ENCODE measurements around the gene UBXN1. TPM values are rescaled to one million over a fixed set of nuclear protein-coding genes. Genes with fewer than 3 reads are reported as not detected.

UBXN1 gene
- total RNA-seq, 5 donors from 2014 or later (not counting 1 experiment from before 2014, with no cell fraction given) = 180 to 199 (median 196) TPM

DNA sequence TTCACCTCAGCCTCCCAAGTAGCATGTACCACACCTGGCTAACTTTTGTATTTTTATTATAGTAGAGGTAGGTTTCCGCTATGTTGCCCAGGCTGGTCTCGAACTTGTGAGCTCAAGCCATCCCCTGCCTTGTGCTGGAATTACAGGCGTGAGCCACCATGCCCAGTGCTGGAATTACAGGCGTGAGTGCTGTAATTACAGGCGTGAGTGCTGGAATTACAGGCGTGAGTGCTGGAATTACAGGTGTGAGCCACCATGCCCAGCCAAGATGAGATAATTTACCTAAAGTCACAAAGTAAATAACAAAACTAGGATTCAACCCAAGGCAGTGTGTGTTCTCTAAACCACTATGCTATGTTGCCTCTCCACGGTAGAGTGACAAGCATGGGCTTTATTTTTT is 3.6 kb upstream of the UBXN1 start:
- no peaks in the 10 kb centered on the region for H3K9me3 ChIP-seq
- Mint-ChIP-seq H3K4me1 (peaks cover 22 to 24% (median 24%) of the 10 kb centered on the region in 3 donors), H3K4me3 (no peak overlapping the region), H3K9me3 (no peaks in the 10 kb centered on the region), H3K27me3 (peaks cover 0 to 5% of the 10 kb centered on the region in 2 donors), H3K36me3 (peaks cover 7% of the 10 kb centered on the region), H3K27ac (no peak overlapping the region)
- no peak for ATAC-seq (replicated peaks in 1 of 4)
- H3K4me3 ChIP-seq (ENCODE audit: control insufficient read depth in 1 of 2, extremely low read depth in 1 of 2, low read length in 1 of 2) = no peak overlapping the region
- H3K27me3 ChIP-seq (replicated peaks in 1 of 2; ENCODE audit: control insufficient read depth in 2 of 2, extremely low read depth in 1 of 2, insufficient read depth in 2 of 2, low read length in 1 of 2) = peaks cover 0 to 8% of the 10 kb centered on the region in 2 experiments
- no peak for DNase-seq
- WGBS (ENCODE audit: insufficient coverage) = 84% methylated on average over 4 of the region's 7 CpGs
- ChIA-PET POLR2A (no interaction called here), CTCF (interaction anchor here in 1 of 2 donors (0.6 kb wide), 1 partner anchor 19 kb away, joined by 3 read pairs; no protein-coding TSS in a partner anchor)
- H3K27ac ChIP-seq (ENCODE audit: low read length) = no peak overlapping the region
- peaks cover 0 to 6% of the 10 kb centered on the region in 2 donors for H3K36me3 ChIP-seq (ENCODE audit: control insufficient read depth in 2 of 2, extremely low read depth in 1 of 2, insufficient read depth in 1 of 2, low read length in 1 of 2)
- peaks cover 10 to 24% of the 10 kb centered on the region in 2 experiments for H3K4me1 ChIP-seq (ENCODE audit: control insufficient read depth in 1 of 2, extremely low read depth in 1 of 2, insufficient read depth in 2 of 2, low read length in 2 of 2)

- H3K36me3 Mint-ChIP-seq = peaks cover 20% of the 10 kb centered on the region
- no peaks in the 10 kb centered on the region for H3K27me3 Mint-ChIP-seq
- Histone ChIP-seq H3K9me3 (no peaks in the 10 kb centered on the region), H3K36me3 (ENCODE audit: control insufficient read depth in 2 of 2, extremely low read depth in 1 of 2, insufficient read depth in 1 of 2, low read length in 1 of 2) (peaks cover 0 to 15% of the 10 kb centered on the region in 2 donors), H3K27ac (ENCODE audit: low read length) (no peak overlapping the region), H3K4me3 (ENCODE audit: control insufficient read depth in 1 of 2, extremely low read depth in 1 of 2, low read length in 1 of 2) (no peak overlapping the region), H3K27me3 (replicated peaks in 1 of 2; ENCODE audit: control insufficient read depth in 2 of 2, extremely low read depth in 1 of 2, insufficient read depth in 2 of 2, low read length in 1 of 2) (no peaks in the 10 kb centered on the region), H3K4me1 (ENCODE audit: control insufficient read depth in 1 of 2, extremely low read depth in 1 of 2, insufficient read depth in 2 of 2, low read length in 2 of 2) (peaks cover 12 to 25% of the 10 kb centered on the region in 2 experiments)
- H3K27ac Mint-ChIP-seq = peak overlapping the region; percentile 75 to 77
- no peaks in the 10 kb centered on the region for H3K9me3 Mint-ChIP-seq
- DNase-seq (peak in 23 of 35 experiments; percentile 11 to 70 (median 29)), ATAC-seq (replicated peaks in 1 of 4) (peak; percentile 74 to 81 (median 77))
- peak overlapping the region; percentile 49 to 53 (median 49) for H3K4me3 Mint-ChIP-seq
- ChIA-PET POLR2A (interaction anchor here (0.6 to 1.7 kb wide), 5 partner anchors 9 to 112 kb away, joined by 3 to 21 read pairs (median 4); partner anchors contain the start of genes LBHD1 (in 2 of the 2), UQCC3 (in 2 of the 2), C11orf98 (in 1 of the 2) and CSKMT (in 1 of the 2)), CTCF (interaction anchor here (0.6 to 2.2 kb wide), 11 partner anchors 13 to 881 kb away, joined by 3 to 8 read pairs (median 3); partner anchors contain the start of genes C11orf98 (in 1 of the 2), CSKMT (in 1 of the 2), HNRNPUL2 (in 1 of the 2) and TUT1 (in 1 of the 2))
- peaks cover 34 to 36% (median 36%) of the 10 kb centered on the region in 3 donors for H3K4me1 Mint-ChIP-seq
- WGBS (ENCODE audit: insufficient coverage) = 55% methylated on average over 1 of the region's 4 CpGs
Observed at GRCh38 chr11:62680825-62681240, 2.0 kb upstream of the UBXN1 start.

DNA sequence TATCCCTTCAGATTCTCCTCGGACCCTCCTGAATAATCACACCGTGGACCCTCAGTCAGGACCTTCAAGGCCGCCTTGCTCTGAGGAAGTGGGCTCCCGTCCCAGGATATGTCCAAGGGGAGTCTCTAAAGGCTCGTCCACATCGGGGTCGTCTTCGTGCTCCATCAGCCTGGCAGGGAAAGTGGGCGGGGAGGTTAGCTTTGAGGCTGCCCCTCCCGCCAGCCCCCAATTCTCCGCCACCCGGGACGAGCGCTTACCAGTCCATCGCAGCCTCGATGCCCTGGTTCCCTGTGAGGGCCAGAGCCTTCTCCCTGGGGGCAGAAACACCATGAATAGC is 472 bp downstream of the UBXN1 start:
- peak overlapping the region; percentile 94 to 95 for H3K4me3 ChIP-seq (ENCODE audit: control insufficient read depth in 1 of 2, extremely low read depth in 1 of 2, low read length in 1 of 2)
- H3K36me3 Mint-ChIP-seq = peaks cover 23% of the 10 kb centered on the region
- WGBS (ENCODE audit: insufficient coverage) = 9% methylated on average over 4 of the region's 16 CpGs

DNA sequence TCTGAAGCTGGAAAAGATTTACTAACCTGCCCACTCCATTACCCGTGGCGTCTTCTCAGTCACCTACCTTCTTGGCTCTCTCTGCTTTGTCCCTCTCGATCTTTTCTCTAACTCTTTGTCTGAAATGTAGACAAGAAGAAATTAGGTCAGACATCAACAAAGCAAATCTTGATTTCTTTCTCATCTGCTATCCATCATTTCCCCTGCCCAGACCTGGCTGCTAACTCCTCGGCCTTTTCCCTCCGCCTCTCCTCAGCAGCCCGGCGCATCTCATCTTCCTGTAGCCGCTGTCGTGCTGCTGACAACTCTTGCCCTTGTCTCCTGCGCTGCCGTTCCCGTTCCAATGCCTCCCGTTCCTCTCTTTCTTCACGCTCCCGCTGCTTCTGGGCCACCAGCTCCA is 1.2 kb downstream of the UBXN1 start:
- Mint-ChIP-seq H3K4me1 (peaks cover 49 to 51% (median 50%) of the 10 kb centered on the region in 3 donors), H3K4me3 (peak overlapping the region; percentile 86 to 89 (median 87)), H3K9me3 (no peaks in the 10 kb centered on the region), H3K27ac (peak overlapping the region; percentile 77 to 95), H3K36me3 (peaks cover 23% of the 10 kb centered on the region), H3K27me3 (no peaks in the 10 kb centered on the region)
- peak overlapping the region; percentile 91 for H3K27ac ChIP-seq (ENCODE audit: low read length)
- ChIA-PET POLR2A (interaction anchor here (0.7 to 2.4 kb wide), 2 partner anchors 12 to 13 kb away, joined by 3 to 17 read pairs; partner anchors contain the start of genes C11orf98 (in 2 of the 2) and CSKMT (in 2 of the 2)), CTCF (no interaction called here)
- WGBS (ENCODE audit: insufficient coverage) = 97% methylated on average over 8 of the region's 15 CpGs
- H3K36me3 ChIP-seq (ENCODE audit: control insufficient read depth in 2 of 2, extremely low read depth in 1 of 2, insufficient read depth in 1 of 2, low read length in 1 of 2) = peaks cover 0 to 26% of the 10 kb centered on the region in 2 donors
- DNase-seq = no peak
- peak overlapping the region in 1 of 2 donors; percentile 94 for H3K4me3 ChIP-seq (ENCODE audit: control insufficient read depth in 1 of 2, extremely low read depth in 1 of 2, low read length in 1 of 2)
- ATAC-seq (replicated peaks in 1 of 4) = no peak
- H3K9me3 ChIP-seq = no peaks in the 10 kb centered on the region
- H3K4me1 ChIP-seq (ENCODE audit: control insufficient read depth in 1 of 2, extremely low read depth in 1 of 2, insufficient read depth in 2 of 2, low read length in 2 of 2) = peaks cover 12 to 30% of the 10 kb centered on the region in 2 experiments
- H3K27me3 ChIP-seq (replicated peaks in 1 of 2; ENCODE audit: control insufficient read depth in 2 of 2, extremely low read depth in 1 of 2, insufficient read depth in 2 of 2, low read length in 1 of 2) = no peaks in the 10 kb centered on the region

More for the DNA sequence above, 472 bp downstream of the UBXN1 start:
- H3K4me1 ChIP-seq (ENCODE audit: control insufficient read depth in 1 of 2, extremely low read depth in 1 of 2, insufficient read depth in 2 of 2, low read length in 2 of 2) = peaks cover 12 to 25% of the 10 kb centered on the region in 2 experiments
- peak overlapping the region; percentile 91 for H3K27ac ChIP-seq (ENCODE audit: low read length)
- CTCF ChIA-PET = no interaction called here
- H3K4me1 Mint-ChIP-seq = peaks cover 42 to 45% (median 43%) of the 10 kb centered on the region in 3 donors
- peak in 1 of 4 experiments; percentile 8 for ATAC-seq (replicated peaks in 1 of 4)
- H3K9me3 Mint-ChIP-seq = no peaks in the 10 kb centered on the region
- H3K9me3 ChIP-seq = no peaks in the 10 kb centered on the region
- peak overlapping the region; percentile 86 to 89 (median 87) for H3K4me3 Mint-ChIP-seq
- H3K27me3 Mint-ChIP-seq = no peaks in the 10 kb centered on the region
- H3K27me3 ChIP-seq (replicated peaks in 1 of 2; ENCODE audit: control insufficient read depth in 2 of 2, extremely low read depth in 1 of 2, insufficient read depth in 2 of 2, low read length in 1 of 2) = no peaks in the 10 kb centered on the region
- POLR2A ChIA-PET = interaction anchor here in 1 of 2 donors (1.3 kb wide), 1 partner anchor 14 kb away, joined by 4 read pairs; the partner anchor contains the start of genes C11orf98 and CSKMT
- peak overlapping the region; percentile 95 for H3K27ac Mint-ChIP-seq
- H3K36me3 ChIP-seq (ENCODE audit: control insufficient read depth in 2 of 2, extremely low read depth in 1 of 2, insufficient read depth in 1 of 2, low read length in 1 of 2) = peaks cover 0 to 20% of the 10 kb centered on the region in 2 donors
- DNase-seq = no peak

DNA sequence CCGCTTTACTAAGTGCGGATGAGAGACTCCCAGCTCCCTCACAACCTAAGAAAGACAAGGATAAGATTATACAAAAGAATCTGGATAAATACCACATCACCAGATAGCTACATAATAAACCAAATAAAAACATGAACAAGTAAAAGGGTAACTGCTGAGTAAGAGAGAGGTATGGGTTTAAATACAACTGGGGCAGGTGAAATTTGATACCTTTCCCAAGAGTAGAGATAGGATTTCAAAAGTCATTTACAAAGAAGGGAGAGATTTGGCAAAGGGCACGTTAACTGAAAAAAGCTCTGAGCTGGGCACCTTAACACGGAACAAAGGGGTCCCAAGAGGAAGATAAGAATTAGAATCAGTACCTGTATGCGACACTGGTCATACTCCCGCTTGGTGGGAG is 1.7 kb downstream of the UBXN1 start:
- POLR2A ChIA-PET = interaction anchor here (0.5 to 2.4 kb wide), 5 partner anchors 11 to 74 kb away, joined by 3 to 17 read pairs (median 3); partner anchors contain the start of genes C11orf98 (in 2 of the 2) and CSKMT (in 2 of the 2)
- Mint-ChIP-seq H3K9me3 (no peaks in the 10 kb centered on the region), H3K27ac (peak overlapping the region; percentile 59 to 77), H3K4me1 (peaks cover 54 to 56% (median 55%) of the 10 kb centered on the region in 3 donors), H3K4me3 (peak overlapping the region; percentile 86 to 89 (median 87)), H3K36me3 (peaks cover 23% of the 10 kb centered on the region), H3K27me3 (no peaks in the 10 kb centered on the region)
- ATAC-seq (replicated peaks in 1 of 4) (no peak), DNase-seq (no peak)
- H3K9me3 ChIP-seq = no peaks in the 10 kb centered on the region
- peaks cover 12 to 35% of the 10 kb centered on the region in 2 experiments for H3K4me1 ChIP-seq (ENCODE audit: control insufficient read depth in 1 of 2, extremely low read depth in 1 of 2, insufficient read depth in 2 of 2, low read length in 2 of 2)
- no peak overlapping the region for H3K27ac ChIP-seq (ENCODE audit: low read length)
- 93% methylated on average over 4 of the region's 6 CpGs for WGBS (ENCODE audit: insufficient coverage)
- H3K4me3 ChIP-seq (ENCODE audit: control insufficient read depth in 1 of 2, extremely low read depth in 1 of 2, low read length in 1 of 2) = no peak overlapping the region
- H3K27me3 ChIP-seq (replicated peaks in 1 of 2; ENCODE audit: control insufficient read depth in 2 of 2, extremely low read depth in 1 of 2, insufficient read depth in 2 of 2, low read length in 1 of 2) = no peaks in the 10 kb centered on the region
- H3K36me3 ChIP-seq (ENCODE audit: control insufficient read depth in 2 of 2, extremely low read depth in 1 of 2, insufficient read depth in 1 of 2, low read length in 1 of 2) = peaks cover 0 to 26% of the 10 kb centered on the region in 2 donors
- CTCF ChIA-PET = interaction anchor here in 1 of 2 donors (0.6 to 1.3 kb wide), 3 partner anchors 56 to 646 kb away, joined by 3 to 4 read pairs (median 4); no protein-coding TSS in a partner anchor

DNA sequence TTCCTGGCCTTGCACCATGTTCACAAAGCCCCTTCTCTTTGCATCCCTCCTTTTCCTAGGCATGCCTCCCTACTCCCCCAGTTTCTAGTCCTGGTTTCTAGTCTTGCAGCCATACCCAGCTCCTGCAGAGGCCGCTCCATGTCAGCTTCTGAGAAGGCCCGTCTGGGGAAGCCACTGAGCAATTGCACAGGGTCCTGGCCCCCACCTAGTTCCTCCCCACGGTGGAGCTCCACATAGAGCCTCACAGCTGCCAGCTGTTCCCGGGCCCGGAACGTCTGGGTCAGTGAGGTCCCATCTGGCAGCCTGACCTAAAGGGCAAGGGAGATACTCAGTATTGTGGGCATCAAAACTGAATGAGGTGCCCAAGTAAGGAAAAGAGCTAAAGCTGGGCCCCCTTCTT is 2.2 kb downstream of the UBXN1 start:
- H3K4me3 Mint-ChIP-seq = peak overlapping the region; percentile 86 to 89 (median 87)
- H3K36me3 ChIP-seq (ENCODE audit: control insufficient read depth in 2 of 2, extremely low read depth in 1 of 2, insufficient read depth in 1 of 2, low read length in 1 of 2) = peaks cover 0 to 26% of the 10 kb centered on the region in 2 donors
- H3K27ac ChIP-seq (ENCODE audit: low read length) = no peak overlapping the region
- peaks cover 23% of the 10 kb centered on the region for H3K36me3 Mint-ChIP-seq
- peaks cover 56 to 59% (median 58%) of the 10 kb centered on the region in 3 donors for H3K4me1 Mint-ChIP-seq
- no peak for DNase-seq
- H3K9me3 ChIP-seq = no peaks in the 10 kb centered on the region
- peak overlapping the region in 1 of 2 donors; percentile 77 for H3K27ac Mint-ChIP-seq
- H3K4me3 ChIP-seq (ENCODE audit: control insufficient read depth in 1 of 2, extremely low read depth in 1 of 2, low read length in 1 of 2) = no peak overlapping the region
- 76% methylated on average over 6 of the region's 6 CpGs for WGBS (ENCODE audit: insufficient coverage)
- ChIA-PET CTCF (interaction anchor here (0.6 to 1.3 kb wide), 3 partner anchors 18 to 646 kb away, joined by 3 to 4 read pairs (median 4); no protein-coding TSS in a partner anchor), POLR2A (interaction anchor here (0.5 to 2.4 kb wide), 5 partner anchors 11 to 74 kb away, joined by 3 to 17 read pairs (median 3); partner anchors contain the start of genes C11orf98 (in 2 of the 2) and CSKMT (in 2 of the 2))
- no peak for ATAC-seq (replicated peaks in 1 of 4)
- H3K27me3 Mint-ChIP-seq = no peaks in the 10 kb centered on the region
- no peaks in the 10 kb centered on the region for H3K9me3 Mint-ChIP-seq
- peaks cover 12 to 40% of the 10 kb centered on the region in 2 experiments for H3K4me1 ChIP-seq (ENCODE audit: control insufficient read depth in 1 of 2, extremely low read depth in 1 of 2, insufficient read depth in 2 of 2, low read length in 2 of 2)
- H3K27me3 ChIP-seq (replicated peaks in 1 of 2; ENCODE audit: control insufficient read depth in 2 of 2, extremely low read depth in 1 of 2, insufficient read depth in 2 of 2, low read length in 1 of 2) = no peaks in the 10 kb centered on the region
